H1 (cell line): ENCODE measurements around the gene ZDHHC5. TPM values are rescaled to one million over a fixed set of nuclear protein-coding genes. Genes with fewer than 3 reads are reported as not detected.

Experiments used
- BRCA1 ChIP-seq: IDR thresholded peaks from 2 replicates; pipeline ENCODE4 v1.6.1; 2012; ENCODE audit warnings: low read depth, low read length, improper control_type of control experiment
- CHD2 ChIP-seq: IDR thresholded peaks from 2 replicates; pipeline ENCODE4 v1.6.1; 2012; ENCODE audit warnings: low read length, improper control_type of control experiment
- KDM5A ChIP-seq: fragments of 200-600 bp; IDR thresholded peaks from 2 replicates; pipeline ENCODE4 v1.7.1; 2012; ENCODE audit warnings: mild to moderate bottlenecking, low read length, inconsistent platforms, mixed read lengths
- POLR2A ChIP-seq, 2 experiments: IDR thresholded peaks; 1 replicate in 1 of 2; 2 replicates in 1 of 2; pipeline ENCODE4 v1.6.1; 2011; ENCODE audit warnings: low read depth in 2 of 2, low read length in 2 of 2, mild to moderate bottlenecking in 2 of 2; ENCODE audit errors: control extremely low read depth in 1 of 2
- POLR2AphosphoS5 ChIP-seq: IDR thresholded peaks from 2 replicates; pipeline ENCODE4 v1.6.1; 2011; ENCODE audit warnings: low read depth, low read length
- RAD21 ChIP-seq, 2 experiments: IDR thresholded peaks in 1 of 2; conservative IDR thresholded peaks in 1 of 2; 2 replicates each; pipeline ENCODE4 v1.6.1; 2011; ENCODE audit warnings: low read depth in 2 of 2, low read length in 2 of 2, improper control_type of control experiment in 1 of 2, inconsistent platforms in 1 of 2, mild to moderate bottlenecking in 1 of 2, moderate library complexity in 1 of 2
- RBBP5 ChIP-seq: IDR thresholded peaks from 2 replicates; pipeline ENCODE4 v1.7.1; 2012; ENCODE audit warnings: low read depth, mild to moderate bottlenecking, inconsistent platforms, low read length, moderate library complexity, borderline replicate concordance
- TAF1 ChIP-seq: IDR thresholded peaks from 2 replicates; pipeline ENCODE4 v1.6.1; 2011; ENCODE audit warnings: mild to moderate bottlenecking, low read depth, low read length
- TCF12 ChIP-seq: IDR thresholded peaks from 2 replicates; pipeline ENCODE4 v1.6.1; 2011; ENCODE audit warnings: low read depth, mild to moderate bottlenecking, low read length
- polyA plus RNA-seq, 7 experiments: library from polyadenylated mRNA; depleted of rRNA in 3 of 7; stranded (reverse) in 5 of 7; unstranded in 2 of 7; fragments of >200 nt in 5 of 7; fragments of 200-250 nt in 2 of 7; gene quantifications; 1 replicate in 5 of 7; 2 replicates in 1 of 7; 4 replicates in 1 of 7; pipeline versions ENCODE4 v1.2.1 to v1.2.3, GENCODE V29; 2011 to 2013; ENCODE audit warnings: missing spikeins in 2 of 7, mixed read lengths in 2 of 7
- total RNA-seq: library from RNA; stranded (reverse); fragmentation: NEBNext Ultra II Directional; extraction: Animal tissue kit (Norgen Biotek cat#: 25700); gene quantifications from 2 replicates; pipeline ENCODE4 v1.2.1, GENCODE V29; 2021
- TF ChIP-seq, protein P1 (sequence below): fragments of 300-600 bp; sonication (generic); IDR thresholded peaks from 2 replicates; pipeline ENCODE4 v1.7.1; 2012; ENCODE audit warnings: low read length, moderate library complexity, mild to moderate bottlenecking, inconsistent platforms; ENCODE audit not compliant: insufficient replicate concordance

ZDHHC5 gene
- total and polyA plus RNA-seq, 2 of the 8 experiments (the other 6 are each of a cell fraction or from before 2014, with no cell fraction given), result 40.0 to 56.3 TPM

DNA sequence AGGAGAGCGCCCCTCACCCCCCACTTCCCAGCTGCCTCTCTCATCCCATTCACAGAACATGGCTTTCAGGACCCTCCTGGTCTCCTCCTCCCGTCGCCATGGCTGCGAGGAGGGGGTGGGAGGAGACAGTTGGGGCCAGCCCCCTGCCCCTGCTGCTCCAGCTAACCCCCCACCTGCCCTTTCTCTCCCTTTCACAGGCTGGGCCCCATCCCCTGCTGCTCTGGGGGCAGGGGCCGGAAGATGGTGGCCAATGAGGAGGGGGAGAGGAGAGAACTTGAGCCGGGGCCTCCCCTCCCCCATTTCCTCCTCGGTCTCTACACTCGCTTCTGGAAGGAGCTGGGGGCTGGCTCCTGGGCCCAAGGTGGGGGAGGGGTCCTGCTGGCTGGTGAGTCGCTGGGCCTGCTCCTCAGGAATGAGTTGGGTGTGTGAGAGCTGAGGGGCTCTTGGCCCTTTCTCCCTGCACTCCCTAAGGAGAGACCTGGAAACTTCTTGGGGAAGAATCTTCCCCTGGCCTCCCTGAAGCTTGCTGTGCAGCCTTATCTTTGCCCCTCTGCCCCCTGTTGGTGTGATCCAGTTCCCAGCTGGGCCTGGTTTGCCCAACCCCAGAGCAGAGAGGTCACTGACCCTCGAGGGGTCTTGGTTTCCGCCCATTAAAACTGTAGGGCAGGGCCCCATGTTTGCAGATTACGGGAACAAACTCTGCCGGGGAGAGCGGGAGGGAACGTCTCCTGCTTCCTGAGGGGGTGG is 28.4 kb upstream of the ZDHHC5 start (continued):
- peak; percentile 49 for TF ChIP-seq POLR2AphosphoS5
- TF ChIP-seq, protein P1, sequence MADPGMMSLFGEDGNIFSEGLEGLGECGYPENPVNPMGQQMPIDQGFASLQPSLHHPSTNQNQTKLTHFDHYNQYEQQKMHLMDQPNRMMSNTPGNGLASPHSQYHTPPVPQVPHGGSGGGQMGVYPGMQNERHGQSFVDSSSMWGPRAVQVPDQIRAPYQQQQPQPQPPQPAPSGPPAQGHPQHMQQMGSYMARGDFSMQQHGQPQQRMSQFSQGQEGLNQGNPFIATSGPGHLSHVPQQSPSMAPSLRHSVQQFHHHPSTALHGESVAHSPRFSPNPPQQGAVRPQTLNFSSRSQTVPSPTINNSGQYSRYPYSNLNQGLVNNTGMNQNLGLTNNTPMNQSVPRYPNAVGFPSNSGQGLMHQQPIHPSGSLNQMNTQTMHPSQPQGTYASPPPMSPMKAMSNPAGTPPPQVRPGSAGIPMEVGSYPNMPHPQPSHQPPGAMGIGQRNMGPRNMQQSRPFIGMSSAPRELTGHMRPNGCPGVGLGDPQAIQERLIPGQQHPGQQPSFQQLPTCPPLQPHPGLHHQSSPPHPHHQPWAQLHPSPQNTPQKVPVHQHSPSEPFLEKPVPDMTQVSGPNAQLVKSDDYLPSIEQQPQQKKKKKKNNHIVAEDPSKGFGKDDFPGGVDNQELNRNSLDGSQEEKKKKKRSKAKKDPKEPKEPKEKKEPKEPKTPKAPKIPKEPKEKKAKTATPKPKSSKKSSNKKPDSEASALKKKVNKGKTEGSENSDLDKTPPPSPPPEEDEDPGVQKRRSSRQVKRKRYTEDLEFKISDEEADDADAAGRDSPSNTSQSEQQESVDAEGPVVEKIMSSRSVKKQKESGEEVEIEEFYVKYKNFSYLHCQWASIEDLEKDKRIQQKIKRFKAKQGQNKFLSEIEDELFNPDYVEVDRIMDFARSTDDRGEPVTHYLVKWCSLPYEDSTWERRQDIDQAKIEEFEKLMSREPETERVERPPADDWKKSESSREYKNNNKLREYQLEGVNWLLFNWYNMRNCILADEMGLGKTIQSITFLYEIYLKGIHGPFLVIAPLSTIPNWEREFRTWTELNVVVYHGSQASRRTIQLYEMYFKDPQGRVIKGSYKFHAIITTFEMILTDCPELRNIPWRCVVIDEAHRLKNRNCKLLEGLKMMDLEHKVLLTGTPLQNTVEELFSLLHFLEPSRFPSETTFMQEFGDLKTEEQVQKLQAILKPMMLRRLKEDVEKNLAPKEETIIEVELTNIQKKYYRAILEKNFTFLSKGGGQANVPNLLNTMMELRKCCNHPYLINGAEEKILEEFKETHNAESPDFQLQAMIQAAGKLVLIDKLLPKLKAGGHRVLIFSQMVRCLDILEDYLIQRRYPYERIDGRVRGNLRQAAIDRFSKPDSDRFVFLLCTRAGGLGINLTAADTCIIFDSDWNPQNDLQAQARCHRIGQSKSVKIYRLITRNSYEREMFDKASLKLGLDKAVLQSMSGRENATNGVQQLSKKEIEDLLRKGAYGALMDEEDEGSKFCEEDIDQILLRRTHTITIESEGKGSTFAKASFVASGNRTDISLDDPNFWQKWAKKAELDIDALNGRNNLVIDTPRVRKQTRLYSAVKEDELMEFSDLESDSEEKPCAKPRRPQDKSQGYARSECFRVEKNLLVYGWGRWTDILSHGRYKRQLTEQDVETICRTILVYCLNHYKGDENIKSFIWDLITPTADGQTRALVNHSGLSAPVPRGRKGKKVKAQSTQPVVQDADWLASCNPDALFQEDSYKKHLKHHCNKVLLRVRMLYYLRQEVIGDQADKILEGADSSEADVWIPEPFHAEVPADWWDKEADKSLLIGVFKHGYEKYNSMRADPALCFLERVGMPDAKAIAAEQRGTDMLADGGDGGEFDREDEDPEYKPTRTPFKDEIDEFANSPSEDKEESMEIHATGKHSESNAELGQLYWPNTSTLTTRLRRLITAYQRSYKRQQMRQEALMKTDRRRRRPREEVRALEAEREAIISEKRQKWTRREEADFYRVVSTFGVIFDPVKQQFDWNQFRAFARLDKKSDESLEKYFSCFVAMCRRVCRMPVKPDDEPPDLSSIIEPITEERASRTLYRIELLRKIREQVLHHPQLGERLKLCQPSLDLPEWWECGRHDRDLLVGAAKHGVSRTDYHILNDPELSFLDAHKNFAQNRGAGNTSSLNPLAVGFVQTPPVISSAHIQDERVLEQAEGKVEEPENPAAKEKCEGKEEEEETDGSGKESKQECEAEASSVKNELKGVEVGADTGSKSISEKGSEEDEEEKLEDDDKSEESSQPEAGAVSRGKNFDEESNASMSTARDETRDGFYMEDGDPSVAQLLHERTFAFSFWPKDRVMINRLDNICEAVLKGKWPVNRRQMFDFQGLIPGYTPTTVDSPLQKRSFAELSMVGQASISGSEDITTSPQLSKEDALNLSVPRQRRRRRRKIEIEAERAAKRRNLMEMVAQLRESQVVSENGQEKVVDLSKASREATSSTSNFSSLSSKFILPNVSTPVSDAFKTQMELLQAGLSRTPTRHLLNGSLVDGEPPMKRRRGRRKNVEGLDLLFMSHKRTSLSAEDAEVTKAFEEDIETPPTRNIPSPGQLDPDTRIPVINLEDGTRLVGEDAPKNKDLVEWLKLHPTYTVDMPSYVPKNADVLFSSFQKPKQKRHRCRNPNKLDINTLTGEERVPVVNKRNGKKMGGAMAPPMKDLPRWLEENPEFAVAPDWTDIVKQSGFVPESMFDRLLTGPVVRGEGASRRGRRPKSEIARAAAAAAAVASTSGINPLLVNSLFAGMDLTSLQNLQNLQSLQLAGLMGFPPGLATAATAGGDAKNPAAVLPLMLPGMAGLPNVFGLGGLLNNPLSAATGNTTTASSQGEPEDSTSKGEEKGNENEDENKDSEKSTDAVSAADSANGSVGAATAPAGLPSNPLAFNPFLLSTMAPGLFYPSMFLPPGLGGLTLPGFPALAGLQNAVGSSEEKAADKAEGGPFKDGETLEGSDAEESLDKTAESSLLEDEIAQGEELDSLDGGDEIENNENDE, result peak; percentile 7
- no peak; the same call in none of the 2 replicates for TF ChIP-seq TAF1
- no peak for TF ChIP-seq KDM5A
- peak; percentile 68; the same call in 1 of the 2 replicates for TF ChIP-seq CHD2
- peak in 1 of 2 experiments; percentile 30; a peak in 2 of 4 replicates for TF ChIP-seq RAD21 (IDR thresholded peaks at IDR 0.05 in 1 of 2, conservative IDR thresholded peaks at IDR 0.05 in 1 of 2; ENCODE audit: low read depth in 2 of 2, low read length in 2 of 2)
- TF ChIP-seq TCF12, result peak; percentile 72
- peak; percentile 61 to 70 for TF ChIP-seq POLR2A (IDR thresholded peaks at IDR 0.05; ENCODE audit: control extremely low read depth in 1 of 2, low read depth in 2 of 2, low read length in 2 of 2)
- no peak for TF ChIP-seq BRCA1
- peak; percentile 97 for TF ChIP-seq RBBP5
